HEK293 (cell line): Measurements from ENCODE around the gene CD40.

ENCODE experiments used
- BCL11B ChIP-seq: fragments of 450-650 bp; formaldehyde crosslinking; IDR thresholded peaks from 2 replicates; pipeline ENCODE4 v1.5.1; 2016; ENCODE audit warnings: low read depth, missing biosample characterization, missing genetic modification characterization
- GLIS1 ChIP-seq: fragments of 450-650 bp; formaldehyde crosslinking; IDR thresholded peaks from 2 replicates; pipeline ENCODE4 v1.5.1; 2016; ENCODE audit warnings: missing biosample characterization, missing genetic modification characterization
- KLF16 ChIP-seq: fragments of 450-650 bp; formaldehyde crosslinking; IDR thresholded peaks from 2 replicates; pipeline ENCODE4 v1.5.1; 2017; ENCODE audit warnings: missing biosample characterization, missing genetic modification characterization
- MZF1 ChIP-seq: fragments of 450-650 bp; formaldehyde crosslinking; IDR thresholded peaks from 2 replicates; pipeline ENCODE4 v1.5.1; 2017; ENCODE audit warnings: missing biosample characterization, missing genetic modification characterization, borderline replicate concordance
- SP7 ChIP-seq: fragments of 450-650 bp; formaldehyde crosslinking; IDR thresholded peaks from 2 replicates; pipeline ENCODE4 v1.5.1; 2016; ENCODE audit warnings: missing biosample characterization, missing genetic modification characterization
- ZNF121 ChIP-seq: fragments of 450-650 bp; formaldehyde crosslinking; IDR thresholded peaks from 2 replicates; pipeline ENCODE4 v1.5.1; 2016; ENCODE audit warnings: missing biosample characterization, missing genetic modification characterization
- ZNF274 ChIP-seq, 2 experiments: fragments of 200-500 bp in 1 of 2; fragments of 450-650 bp in 1 of 2; sonication (Bioruptor generic) in 1 of 2; formaldehyde crosslinking in 1 of 2; IDR thresholded peaks; 2 replicates each; pipeline versions ENCODE4 v1.5.1 to v1.6.1; 2014 to 2016; ENCODE audit warnings: borderline replicate concordance in 1 of 2, inconsistent platforms in 1 of 2, low read length in 1 of 2, missing biosample characterization in 1 of 2, missing genetic modification characterization in 1 of 2
- ZNF302 ChIP-seq: fragments of 450-650 bp; formaldehyde crosslinking; IDR thresholded peaks from 2 replicates; pipeline ENCODE4 v1.5.1; 2016; ENCODE audit warnings: missing biosample characterization, missing genetic modification characterization, low read depth
- ZNF354C ChIP-seq: fragments of 450-650 bp; formaldehyde crosslinking; IDR thresholded peaks from 2 replicates; pipeline ENCODE4 v1.5.1; 2016; ENCODE audit warnings: missing biosample characterization, missing genetic modification characterization, low read depth, borderline replicate concordance
- ZNF544 ChIP-seq: fragments of 450-650 bp; formaldehyde crosslinking; IDR thresholded peaks from 2 replicates; pipeline ENCODE4 v1.5.0; 2017; ENCODE audit warnings: missing biosample characterization, missing genetic modification characterization
- ZNF629 ChIP-seq: fragments of 450-650 bp; formaldehyde crosslinking; IDR thresholded peaks from 2 replicates; pipeline ENCODE4 v1.5.1; 2017; ENCODE audit warnings: missing biosample characterization, missing genetic modification characterization
- ZNF664 ChIP-seq: fragments of 450-650 bp; formaldehyde crosslinking; IDR thresholded peaks from 2 replicates; pipeline ENCODE4 v1.5.1; 2016; ENCODE audit warnings: missing biosample characterization, missing genetic modification characterization
- ZNF747 ChIP-seq: fragments of 450-650 bp; formaldehyde crosslinking; IDR thresholded peaks from 2 replicates; pipeline ENCODE4 v1.5.1; 2016; ENCODE audit warnings: missing biosample characterization, missing genetic modification characterization
- ZSCAN23 ChIP-seq: fragments of 450-650 bp; formaldehyde crosslinking; IDR thresholded peaks from 2 replicates; pipeline ENCODE4 v1.5.1; 2016; ENCODE audit warnings: missing biosample characterization, missing genetic modification characterization
- TF ChIP-seq, protein P1 (sequence below): fragments of 450-650 bp; formaldehyde crosslinking; IDR thresholded peaks from 2 replicates; pipeline ENCODE4 v1.5.1; 2016; ENCODE audit warnings: missing biosample characterization, missing genetic modification characterization
- TF ChIP-seq, protein P2 (sequence below): fragments of 450-650 bp; formaldehyde crosslinking; IDR thresholded peaks from 2 replicates; pipeline ENCODE4 v1.5.1; 2016; ENCODE audit warnings: missing biosample characterization, missing genetic modification characterization
- TF ChIP-seq, protein P3 (sequence below): fragments of 450-650 bp; formaldehyde crosslinking; IDR thresholded peaks from 2 replicates; pipeline ENCODE4 v1.5.1; 2016; ENCODE audit warnings: missing biosample characterization, missing genetic modification characterization
- TF ChIP-seq, protein P4 (sequence below): fragments of 450-650 bp; formaldehyde crosslinking; IDR thresholded peaks from 2 replicates; pipeline ENCODE4 v1.5.1; 2017; ENCODE audit warnings: missing biosample characterization, mild to moderate bottlenecking, missing genetic modification characterization, moderate library complexity
- TF ChIP-seq, protein P5 (sequence below): fragments of 450-650 bp; formaldehyde crosslinking; IDR thresholded peaks from 2 replicates; pipeline ENCODE4 v1.5.1; 2016; ENCODE audit warnings: missing biosample characterization, missing genetic modification characterization
- TF ChIP-seq, protein P6 (sequence below): fragments of 450-650 bp; formaldehyde crosslinking; IDR thresholded peaks from 2 replicates; pipeline ENCODE4 v1.5.1; 2016; ENCODE audit warnings: missing biosample characterization, missing genetic modification characterization, borderline replicate concordance
- TF ChIP-seq, protein P7 (sequence below): sonication (generic); formaldehyde crosslinking; IDR thresholded peaks from 2 replicates; pipeline ENCODE4 v1.8.1; 2022; ENCODE audit warnings: mild to moderate bottlenecking, moderate library complexity, missing genetic modification reagents
- TF ChIP-seq, protein P8 (sequence below): fragments of 450-650 bp; formaldehyde crosslinking; IDR thresholded peaks from 2 replicates; pipeline ENCODE4 v1.5.1; 2017; ENCODE audit warnings: missing biosample characterization, missing genetic modification characterization
- TF ChIP-seq, protein P9 (sequence below): fragments of 450-650 bp; formaldehyde crosslinking; IDR thresholded peaks from 2 replicates; pipeline ENCODE4 v1.5.1; 2016; ENCODE audit warnings: missing biosample characterization, missing genetic modification characterization

Gene CD40

DNA sequence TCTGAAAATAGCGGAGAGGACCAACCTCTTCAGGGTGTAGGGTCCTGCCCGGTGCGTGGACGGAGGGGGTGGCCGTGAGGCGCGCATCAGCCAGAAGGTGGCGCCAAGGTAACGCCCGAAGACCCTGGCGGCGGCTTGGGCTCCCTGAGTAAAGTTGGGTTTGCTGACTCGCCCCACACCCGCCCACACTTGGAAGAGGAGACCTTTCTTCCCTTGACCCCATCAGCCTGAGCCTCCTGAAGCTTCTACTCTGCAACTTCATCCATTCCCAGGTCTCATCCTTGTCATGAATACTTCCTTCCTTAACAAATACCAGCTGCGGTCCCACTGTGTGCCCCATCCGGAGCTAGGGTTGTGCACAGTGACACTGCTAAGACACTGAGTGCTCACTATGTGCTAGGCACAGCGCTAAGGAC, 14.6 kb downstream of the CD40 start (continued):
- TF ChIP-seq, protein P1, sequence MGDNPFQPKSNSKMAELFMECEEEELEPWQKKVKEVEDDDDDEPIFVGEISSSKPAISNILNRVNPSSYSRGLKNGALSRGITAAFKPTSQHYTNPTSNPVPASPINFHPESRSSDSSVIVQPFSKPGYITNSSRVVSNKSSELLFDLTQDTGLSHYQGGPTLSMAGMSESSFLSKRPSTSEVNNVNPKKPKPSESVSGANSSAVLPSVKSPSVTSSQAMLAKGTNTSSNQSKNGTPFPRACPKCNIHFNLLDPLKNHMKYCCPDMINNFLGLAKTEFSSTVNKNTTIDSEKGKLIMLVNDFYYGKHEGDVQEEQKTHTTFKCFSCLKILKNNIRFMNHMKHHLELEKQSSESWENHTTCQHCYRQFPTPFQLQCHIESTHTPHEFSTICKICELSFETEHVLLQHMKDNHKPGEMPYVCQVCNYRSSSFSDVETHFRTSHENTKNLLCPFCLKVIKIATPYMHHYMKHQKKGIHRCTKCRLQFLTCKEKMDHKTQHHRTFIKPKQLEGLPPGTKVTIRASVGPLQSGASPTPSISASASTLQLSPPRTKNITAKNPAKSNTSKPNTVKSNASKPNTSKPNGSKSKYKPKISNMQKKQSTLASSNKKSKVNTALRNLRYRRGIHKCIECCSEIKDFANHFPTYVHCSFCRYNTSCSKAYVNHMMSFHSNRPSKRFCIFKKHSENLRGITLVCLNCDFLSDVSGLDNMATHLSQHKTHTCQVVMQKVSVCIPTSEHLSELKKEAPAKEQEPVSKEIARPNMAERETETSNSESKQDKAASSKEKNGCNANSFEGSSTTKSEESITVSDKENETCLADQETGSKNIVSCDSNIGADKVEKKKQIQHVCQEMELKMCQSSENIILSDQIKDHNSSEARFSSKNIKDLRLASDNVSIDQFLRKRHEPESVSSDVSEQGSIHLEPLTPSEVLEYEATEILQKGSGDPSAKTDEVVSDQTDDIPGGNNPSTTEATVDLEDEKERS (tag by site-specific recombination), result no peak
- TF ChIP-seq, protein P2, sequence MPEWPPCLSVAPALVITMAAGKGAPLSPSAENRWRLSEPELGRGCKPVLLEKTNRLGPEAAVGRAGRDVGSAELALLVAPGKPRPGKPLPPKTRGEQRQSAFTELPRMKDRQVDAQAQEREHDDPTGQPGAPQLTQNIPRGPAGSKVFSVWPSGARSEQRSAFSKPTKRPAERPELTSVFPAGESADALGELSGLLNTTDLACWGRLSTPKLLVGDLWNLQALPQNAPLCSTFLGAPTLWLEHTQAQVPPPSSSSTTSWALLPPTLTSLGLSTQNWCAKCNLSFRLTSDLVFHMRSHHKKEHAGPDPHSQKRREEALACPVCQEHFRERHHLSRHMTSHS (tag by site-specific recombination), result no peak
- TF ChIP-seq GLIS1 (tag by site-specific recombination) (peak; percentile 23; the same call in 1 of the 2 replicates), ZNF302 (tag by site-specific recombination) (no peak), ZNF354C (tag by site-specific recombination) (no peak), ZNF629 (tag by site-specific recombination) (no peak), ZNF747 (tag by site-specific recombination) (no peak), ZNF274 (IDR thresholded peaks at IDR 0.05; ENCODE audit: low read length) (no peak), ZNF274 (tag by site-specific recombination; IDR thresholded peaks at IDR 0.05; ENCODE audit: borderline replicate concordance) (no peak), SP7 (tag by site-specific recombination) (0 out of 2 replicates have a peak, but pooled peaks have one; percentile 22), BCL11B (no peak), ZNF664 (tag by site-specific recombination) (no peak), ZNF121 (tag by site-specific recombination) (no peak), MZF1 (tag by site-specific recombination) (no peak), ZSCAN23 (tag by site-specific recombination) (no peak), KLF16 (tag by site-specific recombination) (peak; percentile 72), ZNF544 (no peak)
- TF ChIP-seq, protein P3, sequence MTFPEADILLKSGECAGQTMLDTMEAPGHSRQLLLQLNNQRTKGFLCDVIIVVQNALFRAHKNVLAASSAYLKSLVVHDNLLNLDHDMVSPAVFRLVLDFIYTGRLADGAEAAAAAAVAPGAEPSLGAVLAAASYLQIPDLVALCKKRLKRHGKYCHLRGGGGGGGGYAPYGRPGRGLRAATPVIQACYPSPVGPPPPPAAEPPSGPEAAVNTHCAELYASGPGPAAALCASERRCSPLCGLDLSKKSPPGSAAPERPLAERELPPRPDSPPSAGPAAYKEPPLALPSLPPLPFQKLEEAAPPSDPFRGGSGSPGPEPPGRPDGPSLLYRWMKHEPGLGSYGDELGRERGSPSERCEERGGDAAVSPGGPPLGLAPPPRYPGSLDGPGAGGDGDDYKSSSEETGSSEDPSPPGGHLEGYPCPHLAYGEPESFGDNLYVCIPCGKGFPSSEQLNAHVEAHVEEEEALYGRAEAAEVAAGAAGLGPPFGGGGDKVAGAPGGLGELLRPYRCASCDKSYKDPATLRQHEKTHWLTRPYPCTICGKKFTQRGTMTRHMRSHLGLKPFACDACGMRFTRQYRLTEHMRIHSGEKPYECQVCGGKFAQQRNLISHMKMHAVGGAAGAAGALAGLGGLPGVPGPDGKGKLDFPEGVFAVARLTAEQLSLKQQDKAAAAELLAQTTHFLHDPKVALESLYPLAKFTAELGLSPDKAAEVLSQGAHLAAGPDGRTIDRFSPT (tag by site-specific recombination), result no peak
- TF ChIP-seq, protein P4, sequence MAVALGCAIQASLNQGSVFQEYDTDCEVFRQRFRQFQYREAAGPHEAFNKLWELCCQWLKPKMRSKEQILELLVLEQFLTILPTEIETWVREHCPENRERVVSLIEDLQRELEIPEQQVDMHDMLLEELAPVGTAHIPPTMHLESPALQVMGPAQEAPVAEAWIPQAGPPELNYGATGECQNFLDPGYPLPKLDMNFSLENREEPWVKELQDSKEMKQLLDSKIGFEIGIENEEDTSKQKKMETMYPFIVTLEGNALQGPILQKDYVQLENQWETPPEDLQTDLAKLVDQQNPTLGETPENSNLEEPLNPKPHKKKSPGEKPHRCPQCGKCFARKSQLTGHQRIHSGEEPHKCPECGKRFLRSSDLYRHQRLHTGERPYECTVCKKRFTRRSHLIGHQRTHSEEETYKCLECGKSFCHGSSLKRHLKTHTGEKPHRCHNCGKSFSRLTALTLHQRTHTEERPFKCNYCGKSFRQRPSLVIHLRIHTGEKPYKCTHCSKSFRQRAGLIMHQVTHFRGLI (tag by site-specific recombination), result no peak
- TF ChIP-seq, protein P5, sequence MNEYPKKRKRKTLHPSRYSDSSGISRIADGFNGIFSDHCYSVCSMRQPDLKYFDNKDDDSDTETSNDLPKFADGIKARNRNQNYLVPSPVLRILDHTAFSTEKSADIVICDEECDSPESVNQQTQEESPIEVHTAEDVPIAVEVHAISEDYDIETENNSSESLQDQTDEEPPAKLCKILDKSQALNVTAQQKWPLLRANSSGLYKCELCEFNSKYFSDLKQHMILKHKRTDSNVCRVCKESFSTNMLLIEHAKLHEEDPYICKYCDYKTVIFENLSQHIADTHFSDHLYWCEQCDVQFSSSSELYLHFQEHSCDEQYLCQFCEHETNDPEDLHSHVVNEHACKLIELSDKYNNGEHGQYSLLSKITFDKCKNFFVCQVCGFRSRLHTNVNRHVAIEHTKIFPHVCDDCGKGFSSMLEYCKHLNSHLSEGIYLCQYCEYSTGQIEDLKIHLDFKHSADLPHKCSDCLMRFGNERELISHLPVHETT (tag by site-specific recombination), result no peak
- TF ChIP-seq, protein P6, sequence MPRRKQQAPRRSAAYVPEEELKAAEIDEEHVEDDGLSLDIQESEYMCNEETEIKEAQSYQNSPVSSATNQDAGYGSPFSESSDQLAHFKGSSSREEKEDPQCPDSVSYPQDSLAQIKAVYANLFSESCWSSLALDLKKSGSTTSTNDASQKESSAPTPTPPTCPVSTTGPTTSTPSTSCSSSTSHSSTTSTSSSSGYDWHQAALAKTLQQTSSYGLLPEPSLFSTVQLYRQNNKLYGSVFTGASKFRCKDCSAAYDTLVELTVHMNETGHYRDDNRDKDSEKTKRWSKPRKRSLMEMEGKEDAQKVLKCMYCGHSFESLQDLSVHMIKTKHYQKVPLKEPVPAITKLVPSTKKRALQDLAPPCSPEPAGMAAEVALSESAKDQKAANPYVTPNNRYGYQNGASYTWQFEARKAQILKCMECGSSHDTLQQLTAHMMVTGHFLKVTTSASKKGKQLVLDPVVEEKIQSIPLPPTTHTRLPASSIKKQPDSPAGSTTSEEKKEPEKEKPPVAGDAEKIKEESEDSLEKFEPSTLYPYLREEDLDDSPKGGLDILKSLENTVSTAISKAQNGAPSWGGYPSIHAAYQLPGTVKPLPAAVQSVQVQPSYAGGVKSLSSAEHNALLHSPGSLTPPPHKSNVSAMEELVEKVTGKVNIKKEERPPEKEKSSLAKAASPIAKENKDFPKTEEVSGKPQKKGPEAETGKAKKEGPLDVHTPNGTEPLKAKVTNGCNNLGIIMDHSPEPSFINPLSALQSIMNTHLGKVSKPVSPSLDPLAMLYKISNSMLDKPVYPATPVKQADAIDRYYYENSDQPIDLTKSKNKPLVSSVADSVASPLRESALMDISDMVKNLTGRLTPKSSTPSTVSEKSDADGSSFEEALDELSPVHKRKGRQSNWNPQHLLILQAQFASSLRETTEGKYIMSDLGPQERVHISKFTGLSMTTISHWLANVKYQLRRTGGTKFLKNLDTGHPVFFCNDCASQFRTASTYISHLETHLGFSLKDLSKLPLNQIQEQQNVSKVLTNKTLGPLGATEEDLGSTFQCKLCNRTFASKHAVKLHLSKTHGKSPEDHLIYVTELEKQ, result no peak
- TF ChIP-seq, protein P7, sequence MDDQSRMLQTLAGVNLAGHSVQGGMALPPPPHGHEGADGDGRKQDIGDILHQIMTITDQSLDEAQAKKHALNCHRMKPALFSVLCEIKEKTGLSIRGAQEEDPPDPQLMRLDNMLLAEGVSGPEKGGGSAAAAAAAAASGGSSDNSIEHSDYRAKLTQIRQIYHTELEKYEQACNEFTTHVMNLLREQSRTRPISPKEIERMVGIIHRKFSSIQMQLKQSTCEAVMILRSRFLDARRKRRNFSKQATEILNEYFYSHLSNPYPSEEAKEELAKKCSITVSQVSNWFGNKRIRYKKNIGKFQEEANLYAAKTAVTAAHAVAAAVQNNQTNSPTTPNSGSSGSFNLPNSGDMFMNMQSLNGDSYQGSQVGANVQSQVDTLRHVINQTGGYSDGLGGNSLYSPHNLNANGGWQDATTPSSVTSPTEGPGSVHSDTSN (CRISPR knock-in tag), result no peak
- TF ChIP-seq, protein P8, sequence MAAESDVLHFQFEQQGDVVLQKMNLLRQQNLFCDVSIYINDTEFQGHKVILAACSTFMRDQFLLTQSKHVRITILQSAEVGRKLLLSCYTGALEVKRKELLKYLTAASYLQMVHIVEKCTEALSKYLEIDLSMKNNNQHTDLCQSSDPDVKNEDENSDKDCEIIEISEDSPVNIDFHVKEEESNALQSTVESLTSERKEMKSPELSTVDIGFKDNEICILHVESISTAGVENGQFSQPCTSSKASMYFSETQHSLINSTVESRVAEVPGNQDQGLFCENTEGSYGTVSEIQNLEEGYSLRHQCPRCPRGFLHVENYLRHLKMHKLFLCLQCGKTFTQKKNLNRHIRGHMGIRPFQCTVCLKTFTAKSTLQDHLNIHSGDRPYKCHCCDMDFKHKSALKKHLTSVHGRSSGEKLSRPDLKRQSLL (tag by site-specific recombination), result no peak
- TF ChIP-seq, protein P9, sequence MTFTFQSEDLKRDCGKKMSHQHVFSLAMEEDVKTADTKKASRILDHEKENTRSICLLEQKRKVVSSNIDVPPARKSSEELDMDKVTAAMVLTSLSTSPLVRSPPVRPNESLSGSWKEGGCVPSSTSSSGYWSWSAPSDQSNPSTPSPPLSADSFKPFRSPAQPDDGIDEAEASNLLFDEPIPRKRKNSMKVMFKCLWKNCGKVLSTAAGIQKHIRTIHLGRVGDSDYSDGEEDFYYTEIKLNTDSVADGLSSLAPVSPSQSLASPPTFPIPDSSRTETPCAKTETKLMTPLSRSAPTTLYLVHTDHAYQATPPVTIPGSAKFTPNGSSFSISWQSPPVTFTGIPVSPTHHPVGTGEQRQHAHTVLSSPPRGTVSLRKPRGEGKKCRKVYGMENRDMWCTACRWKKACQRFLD, result no peak
